HG03103 (cell line): ENCODE results near the gene AKAP12.

ENCODE experiments used
- ATAC-seq: cut with Tn5 transposase; IDR thresholded peaks from one replicate; pipeline ENCODE4 v1.9.1; 2021; ENCODE audit warnings: low read depth; ENCODE audit not compliant: unreplicated experiment

The AKAP12 gene

DNA sequence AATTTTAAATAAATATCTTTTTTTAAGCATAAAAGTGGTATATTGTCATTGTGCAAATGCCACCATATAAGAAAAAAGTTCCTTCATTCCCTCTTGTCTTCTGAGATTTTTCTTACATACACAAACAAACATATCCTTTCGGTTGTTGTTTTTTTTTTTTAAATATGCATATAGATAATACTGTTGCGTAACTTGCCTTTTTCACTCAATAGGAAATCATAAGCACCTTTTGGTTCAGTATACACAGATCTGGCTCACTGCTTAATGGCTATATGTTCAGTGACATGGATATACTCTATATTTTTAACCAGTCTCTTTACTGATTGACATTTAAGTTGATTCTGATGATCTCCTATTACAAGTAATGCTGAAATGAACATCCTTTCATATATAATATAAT is 40.1 kb downstream of the AKAP12 start:
- no peak for ATAC-seq

DNA sequence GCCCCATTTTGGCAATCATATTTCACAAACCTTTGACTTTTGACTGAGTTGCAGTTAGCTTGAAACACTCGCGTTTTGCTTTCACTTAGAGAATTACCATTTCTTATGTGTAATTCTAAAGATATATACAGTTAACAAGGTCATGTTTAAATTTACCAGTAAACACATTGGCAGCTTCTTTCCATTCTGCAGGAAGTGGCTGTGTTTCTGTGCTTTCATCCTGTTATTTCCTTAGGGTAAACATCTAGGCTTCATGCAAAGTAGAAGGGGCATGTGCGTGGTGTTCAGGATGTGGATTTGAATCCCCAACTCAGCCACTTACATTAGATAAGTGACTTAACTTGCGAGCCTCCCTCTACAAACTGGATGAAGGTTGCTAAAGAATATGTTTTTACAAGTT is 41.1 kb downstream of the AKAP12 start:
- ATAC-seq: no peak

DNA sequence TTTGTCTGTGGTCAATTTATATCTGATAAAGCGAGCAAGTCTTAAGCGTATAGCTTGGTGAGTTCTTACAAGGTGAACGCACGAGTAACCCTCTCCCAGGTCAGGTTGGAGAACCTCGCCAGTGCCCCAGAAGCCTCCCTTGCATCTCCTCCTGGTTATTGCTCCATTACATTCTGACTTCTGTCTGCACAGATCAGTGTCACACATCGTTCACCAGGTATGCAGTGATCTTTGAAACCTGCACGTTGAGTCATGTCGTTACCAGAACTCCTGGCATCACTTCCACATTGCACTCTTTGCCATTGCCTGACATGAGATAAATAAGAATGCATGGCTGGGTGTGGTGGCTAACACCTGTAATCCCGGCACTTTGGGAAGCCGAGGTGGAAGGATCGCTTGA is 44.2 kb downstream of the AKAP12 start:
- peak; percentile 74 for ATAC-seq

DNA sequence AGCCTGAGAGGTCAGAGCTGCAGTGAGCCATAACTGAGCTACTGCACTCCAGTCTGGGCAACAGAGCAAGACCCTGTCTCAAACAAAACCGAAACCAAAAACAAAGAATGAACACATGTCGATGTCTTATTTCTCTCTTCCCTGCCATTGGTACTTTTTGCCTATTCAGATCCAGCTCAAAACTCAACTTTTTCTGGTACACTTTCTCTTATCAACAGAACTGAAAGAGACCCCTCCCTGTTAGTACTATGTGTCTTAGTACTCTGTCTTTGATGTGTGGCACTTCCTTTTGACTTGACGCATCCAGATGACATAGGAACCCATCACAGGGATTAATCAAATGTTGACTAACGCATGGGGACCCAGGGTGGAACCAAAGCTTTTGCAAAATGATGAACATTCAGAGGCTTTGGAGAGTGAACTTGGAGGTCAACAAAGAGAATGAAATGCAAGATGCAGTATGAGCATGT is 44.8 kb downstream of the AKAP12 start:
- no peak for ATAC-seq

DNA sequence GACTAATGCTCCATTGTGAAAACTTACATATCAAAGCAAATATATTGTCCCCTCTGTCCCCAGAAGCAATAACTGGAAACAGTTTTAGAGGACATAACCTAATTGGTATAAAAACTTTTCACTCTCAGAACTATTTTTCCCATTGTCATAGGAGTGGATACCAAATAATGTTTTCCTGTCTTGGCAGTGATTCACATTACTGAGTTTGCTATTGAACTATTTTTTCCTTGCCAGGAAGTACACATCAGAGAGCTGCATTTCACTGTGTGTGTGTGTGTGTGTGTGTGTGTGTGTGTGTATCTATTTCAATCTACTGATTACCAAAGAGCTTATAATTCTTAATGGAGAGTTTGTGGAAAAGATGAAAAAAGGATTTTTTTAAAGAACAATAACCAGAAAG is 45.4 kb downstream of the AKAP12 start:
- no peak for ATAC-seq

DNA sequence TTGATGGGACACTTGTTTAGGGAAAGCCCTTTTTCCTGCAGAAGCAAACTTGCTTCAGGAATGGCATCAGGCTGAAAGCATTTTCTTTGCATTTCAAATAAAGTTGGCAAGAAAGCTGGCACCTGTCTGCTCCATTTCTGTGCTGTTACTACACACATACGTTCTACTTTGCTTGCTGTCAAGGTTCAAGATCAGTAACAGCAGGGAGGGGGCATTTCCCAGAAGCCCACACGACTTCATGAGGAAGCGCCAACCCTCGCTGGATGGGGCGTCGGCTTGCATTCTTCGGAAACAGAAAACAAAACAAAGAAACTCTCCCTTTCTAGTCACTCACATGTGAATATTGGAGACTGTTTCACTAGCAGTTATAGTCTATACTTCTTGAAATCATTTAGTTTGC is 46.4 kb downstream of the AKAP12 start:
- ATAC-seq: no peak

DNA sequence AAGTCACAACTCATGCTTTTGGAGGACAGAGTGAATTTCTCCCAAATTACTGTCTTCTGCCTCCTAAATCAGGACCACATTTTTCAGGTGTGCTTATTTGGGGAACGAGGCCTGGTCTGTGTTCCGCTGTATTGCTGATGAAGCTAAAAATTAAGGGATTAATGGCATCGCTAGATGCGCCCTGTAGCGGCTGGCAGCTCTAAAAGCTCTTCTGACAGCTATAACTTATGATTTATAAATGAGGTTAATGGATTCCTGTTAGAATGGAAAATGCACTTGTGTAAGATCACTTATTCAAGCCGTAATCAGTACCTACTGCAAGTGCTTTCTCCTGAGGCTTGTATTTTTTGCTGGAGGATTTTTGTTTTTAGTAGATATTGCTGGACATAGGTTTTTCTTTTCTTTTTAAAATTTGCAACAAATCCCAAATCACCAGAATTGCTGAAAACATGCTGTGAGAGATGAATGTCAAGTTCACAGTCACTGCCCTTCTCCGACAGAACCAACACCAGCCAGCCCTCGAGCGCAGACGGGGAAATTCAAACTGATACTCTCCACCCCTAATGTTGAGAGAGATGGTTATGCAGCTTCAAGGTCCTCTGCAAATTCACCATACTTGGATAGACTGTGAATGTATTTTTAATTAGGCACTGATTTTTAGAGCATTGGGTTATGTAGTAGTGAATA is 49.1 kb downstream of the AKAP12 start:
- no peak for ATAC-seq

DNA sequence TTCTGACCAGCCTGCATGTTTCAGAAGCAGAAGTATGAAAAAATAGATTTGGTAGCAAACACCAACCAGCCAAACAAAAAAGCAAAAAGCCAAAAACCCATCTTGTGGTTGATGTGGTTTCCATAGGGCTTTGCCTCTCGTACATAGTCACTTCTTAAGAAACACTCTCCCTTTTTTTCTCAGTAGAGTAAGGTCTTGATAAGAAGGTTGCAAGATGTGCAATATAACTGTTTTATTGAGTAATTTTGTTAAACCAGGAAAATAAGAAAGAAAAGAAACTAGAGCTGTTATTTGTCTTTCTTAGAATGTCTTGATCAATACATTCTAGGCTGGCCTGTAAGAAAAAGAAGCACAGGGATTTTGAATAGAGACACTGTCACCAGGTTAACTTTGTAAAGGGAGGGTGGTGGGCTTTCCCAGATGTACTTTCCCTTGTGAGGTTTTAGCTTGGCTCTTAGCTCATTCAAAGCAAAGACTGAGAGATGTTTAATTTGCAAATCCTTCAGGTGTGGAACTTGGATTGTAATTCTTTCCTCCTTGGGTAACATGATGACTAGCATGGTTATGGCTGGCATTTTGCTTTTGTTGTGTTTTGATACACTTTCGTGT is 49.7 kb downstream of the AKAP12 start:
- ATAC-seq: no peak

DNA sequence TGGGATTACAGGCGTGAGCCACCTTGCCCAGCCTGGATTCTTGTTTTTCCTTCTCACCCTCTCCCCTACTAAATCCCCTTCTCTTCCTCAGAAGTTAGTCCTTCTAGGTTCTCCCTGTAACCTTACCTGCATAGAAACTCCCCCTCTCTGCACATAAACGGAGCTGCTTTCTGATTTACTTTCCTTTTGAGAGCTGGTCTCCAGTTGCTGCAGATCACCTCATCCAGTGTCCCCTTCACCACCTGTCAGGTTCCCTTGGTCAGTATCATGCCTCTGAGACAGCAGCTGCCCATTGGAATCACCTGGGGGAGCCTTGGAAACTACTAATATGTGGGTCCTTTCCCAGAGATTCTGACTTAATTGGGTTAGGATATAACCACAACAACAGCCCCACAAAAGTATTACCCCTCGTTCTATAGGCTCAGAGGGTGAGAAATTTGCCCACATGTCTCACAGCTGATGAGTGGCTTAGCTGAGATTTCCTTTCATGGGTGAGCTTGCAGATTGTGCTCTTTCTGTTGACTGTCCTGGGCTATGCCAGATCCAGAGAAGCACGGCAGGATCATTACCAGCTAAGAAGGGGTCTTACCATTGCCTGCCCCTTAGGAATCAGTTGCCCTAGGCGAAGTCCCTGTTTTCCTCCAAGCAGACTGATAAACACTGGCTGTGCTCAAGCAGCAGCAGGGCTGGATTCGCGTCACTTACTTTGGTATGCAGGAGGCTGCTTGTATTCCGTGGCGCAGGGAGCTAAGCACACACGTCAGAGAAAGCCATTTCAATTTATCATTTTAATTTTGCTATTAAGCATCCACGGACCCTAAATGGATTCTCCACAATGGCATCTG is 51.3 kb downstream of the AKAP12 start:
- no peak for ATAC-seq

DNA sequence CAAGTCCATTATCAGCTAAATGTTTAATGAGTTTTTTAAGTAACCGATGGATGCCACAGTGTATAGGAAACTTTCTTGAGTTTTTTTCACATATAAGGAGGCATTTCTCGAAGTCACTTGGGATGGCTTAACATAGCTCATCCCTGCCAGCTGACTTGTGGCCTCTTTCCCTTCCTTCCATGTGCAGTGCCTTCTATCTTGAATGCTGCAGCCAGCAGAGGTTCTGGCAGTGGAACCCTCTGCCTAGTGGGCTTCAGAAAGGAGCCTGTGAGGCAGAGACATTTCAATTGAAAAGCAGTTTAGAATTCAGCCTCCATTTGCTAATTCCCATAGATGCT is 51.9 kb downstream of the AKAP12 start:
- ATAC-seq: no peak

DNA sequence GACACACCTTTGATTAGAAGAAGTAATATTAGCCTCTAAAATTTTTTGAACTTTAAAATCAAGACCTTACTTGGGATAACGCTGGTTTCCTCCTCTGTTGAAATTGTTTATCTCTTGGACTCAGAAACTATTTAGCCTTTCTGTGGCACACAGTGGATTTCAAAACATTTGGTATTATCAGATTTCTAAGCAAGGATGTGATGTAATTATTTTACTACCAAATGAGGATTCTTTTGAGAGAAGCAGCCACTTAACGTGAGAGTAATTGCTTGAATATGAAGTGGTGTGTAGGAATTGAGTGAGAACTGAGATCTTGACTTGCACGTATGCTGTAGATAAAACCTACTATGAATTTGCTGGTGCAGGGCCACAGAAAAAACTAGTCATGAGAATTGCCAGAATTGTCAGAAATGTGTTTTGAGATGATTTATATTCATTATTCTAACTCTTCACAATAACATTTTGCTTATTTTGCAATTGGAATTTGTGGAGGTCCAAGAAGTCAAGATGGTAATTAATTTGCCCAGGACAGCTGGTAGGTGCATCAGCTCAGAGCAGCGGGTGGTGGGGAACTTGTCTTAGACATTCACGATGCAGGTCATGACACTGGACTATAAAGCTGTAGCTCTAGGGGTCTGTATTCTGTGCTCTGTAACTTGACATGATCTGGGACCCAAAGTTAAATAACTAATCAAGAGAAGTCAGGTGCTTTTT is 53.4 kb downstream of the AKAP12 start:
- no peak for ATAC-seq

DNA sequence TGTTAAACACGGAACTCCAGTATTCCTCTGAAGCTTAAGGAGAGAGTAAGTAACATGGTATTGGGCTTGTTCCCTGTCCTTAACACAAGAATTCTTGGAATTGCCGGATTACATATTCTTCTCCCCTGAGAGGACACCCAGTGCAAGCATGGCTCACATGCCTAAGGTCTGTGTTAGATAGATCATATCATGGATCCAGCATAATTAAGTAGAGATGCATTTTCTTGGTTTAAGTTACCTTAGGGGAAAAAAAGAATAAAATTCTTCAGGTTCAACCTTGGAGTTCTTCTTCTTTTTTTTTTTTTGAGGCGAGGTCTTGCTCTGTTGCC is 53.9 kb downstream of the AKAP12 start:
- ATAC-seq: no peak

DNA sequence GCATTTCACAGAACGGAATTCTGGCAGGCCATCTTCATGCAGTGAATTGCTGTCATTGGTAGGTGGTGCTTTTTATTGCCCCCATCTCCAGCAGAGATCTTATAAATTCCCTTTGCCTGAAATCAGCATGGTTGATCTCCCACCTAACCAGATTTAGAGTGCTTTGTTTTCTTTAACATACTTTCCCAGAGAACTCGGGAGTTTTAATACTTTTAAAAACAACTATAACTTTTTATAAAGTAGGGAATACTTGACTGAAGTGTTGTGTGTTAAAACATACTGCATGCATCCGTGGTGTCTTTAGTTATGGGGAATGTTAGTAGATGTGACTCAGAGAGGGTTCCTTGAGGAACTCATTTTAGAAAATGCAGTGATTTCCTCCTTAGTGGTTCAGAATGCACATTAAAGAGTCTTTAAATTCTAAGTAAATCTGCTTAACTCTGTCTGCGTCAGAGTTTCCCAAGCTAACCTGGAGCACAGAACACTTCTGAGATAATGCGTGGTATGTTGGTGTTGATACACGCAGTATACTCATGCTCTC is 54.9 kb downstream of the AKAP12 start:
- no peak for ATAC-seq

DNA sequence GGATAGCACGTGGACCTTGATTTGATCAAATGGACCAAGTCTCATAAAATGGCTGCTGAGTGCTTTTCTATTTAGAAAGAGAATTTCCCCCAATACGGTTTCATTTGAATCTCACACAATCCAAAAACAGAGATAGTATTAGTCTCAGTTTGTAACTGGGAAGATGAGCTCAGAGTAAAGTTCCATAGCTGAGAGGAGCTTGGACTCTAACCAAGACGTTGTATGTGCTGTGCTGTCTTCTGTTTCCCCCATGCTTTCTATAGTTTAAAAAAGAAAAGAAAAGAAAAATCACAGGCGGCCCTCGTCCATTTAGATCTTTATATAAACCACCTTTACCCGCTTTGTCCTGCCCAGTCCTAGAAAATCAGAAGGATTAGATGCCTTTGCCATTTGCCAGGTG is 58.1 kb downstream of the AKAP12 start:
- ATAC-seq: no peak

DNA sequence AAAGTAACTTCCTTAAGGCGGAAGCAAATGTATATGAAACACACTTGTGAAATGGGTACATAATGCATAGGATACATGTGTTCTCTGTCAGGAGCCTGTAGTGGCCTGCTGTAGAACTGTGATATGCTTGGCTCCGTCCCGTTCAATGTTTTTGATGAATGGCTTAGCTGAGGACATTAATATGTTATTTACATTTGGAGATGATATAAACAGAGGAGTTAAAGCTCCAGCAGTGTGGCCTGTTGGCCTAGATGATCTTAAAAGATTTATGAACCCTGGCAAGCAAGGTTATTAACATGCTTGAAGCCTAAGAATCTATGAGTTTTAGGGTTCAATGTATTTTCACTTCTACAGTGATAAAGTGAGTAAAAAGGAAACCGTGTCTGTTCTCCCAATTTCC is 59.2 kb downstream of the AKAP12 start:
- ATAC-seq: no peak

DNA sequence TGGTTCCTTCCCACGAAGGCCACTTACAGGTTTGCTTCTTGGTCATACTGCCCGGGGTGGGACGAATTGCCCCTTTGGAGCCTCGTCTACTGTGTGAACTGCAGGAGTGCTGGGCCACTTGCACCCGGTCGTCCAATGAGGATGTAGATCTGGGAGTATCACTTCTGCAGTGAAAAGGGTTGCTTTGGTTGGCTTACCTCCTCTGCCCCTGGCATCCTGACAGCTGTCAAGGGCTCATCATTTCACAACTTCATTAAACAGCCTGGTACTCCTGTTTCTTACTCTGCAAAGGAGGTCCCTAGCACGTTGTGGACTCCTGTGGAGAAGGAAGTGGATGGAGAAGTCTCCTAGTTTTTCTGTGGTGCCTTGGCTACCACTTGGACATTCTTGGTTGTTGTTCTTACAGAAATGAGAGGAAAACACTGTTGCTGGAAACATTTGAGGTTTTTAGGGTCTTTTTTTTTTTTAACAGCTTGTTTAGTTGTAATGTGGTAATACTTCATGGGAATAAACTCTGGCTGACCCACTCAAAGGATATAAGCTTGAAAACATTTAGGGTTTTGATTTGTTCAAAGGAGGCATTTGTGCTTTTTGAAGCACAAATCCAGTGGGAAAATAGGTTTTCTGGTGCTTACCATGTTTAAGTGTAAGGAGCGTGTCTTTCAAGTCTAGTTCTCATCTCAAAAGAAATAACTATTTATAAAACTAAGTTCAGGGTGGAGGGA is 60.7 kb downstream of the AKAP12 start:
- ATAC-seq: no peak

DNA sequence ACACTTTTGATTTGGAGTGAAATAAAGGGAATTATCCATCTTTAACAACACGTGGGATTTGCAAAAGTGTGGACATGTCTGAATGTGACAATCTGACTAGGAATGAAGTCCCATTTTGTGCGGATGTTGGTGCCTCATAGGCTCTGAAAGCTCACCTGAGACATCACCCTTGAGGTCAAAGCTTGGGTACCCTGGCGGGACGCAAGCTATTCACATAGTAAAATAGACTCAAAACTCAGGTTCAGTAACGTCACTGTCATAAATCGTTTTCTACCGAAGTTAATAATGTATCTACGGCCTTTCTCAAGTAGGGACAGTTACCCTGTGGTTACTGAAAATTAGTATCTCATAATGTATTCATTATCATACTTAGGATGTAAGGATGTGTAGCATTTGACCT is 61.8 kb downstream of the AKAP12 start:
- no peak for ATAC-seq

DNA sequence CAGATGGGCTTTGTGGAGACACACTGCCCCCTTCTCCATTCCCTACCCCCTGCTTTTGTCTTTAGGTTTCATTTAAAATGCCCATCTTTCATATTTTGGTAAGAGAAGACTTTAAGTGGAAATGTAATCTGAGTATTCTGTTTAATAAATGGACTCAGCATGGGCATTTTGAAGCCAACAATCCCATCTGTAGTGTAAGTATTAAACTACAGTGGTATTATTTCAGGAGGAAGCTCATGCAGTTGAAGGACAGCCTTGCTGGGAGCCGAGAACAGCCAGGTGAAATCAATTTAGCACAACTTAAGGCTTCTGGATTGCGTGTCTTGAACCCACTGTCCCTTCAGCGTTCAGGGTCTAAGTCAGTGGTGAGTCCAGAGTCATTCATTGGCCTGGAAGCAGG is 63.5 kb downstream of the AKAP12 start:
- no peak for ATAC-seq

DNA sequence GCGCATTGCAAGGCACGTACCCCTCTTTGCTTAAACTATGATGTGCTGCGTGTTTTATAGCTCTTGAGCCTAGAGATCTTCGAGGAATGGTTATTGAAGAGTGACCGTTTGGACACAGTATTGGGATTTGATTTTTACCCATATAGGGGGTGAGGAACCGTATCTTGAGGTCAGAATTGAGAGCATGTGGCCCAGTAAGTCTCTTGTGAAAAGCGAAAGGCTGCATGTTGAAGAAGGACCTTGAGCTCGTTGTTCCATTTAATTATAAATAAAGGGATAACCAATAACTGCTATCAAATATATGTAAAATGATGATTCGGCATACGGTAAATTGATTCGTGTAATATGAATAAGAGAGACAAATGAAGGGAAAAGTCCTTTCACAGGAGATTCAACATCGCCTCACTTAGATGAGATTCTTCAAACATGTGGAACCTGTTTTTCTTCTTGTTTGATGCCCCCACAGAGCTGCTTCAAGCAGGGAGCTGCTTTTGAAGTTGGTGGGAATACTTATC is 66.6 kb downstream of the AKAP12 start:
- ATAC-seq: no peak

DNA sequence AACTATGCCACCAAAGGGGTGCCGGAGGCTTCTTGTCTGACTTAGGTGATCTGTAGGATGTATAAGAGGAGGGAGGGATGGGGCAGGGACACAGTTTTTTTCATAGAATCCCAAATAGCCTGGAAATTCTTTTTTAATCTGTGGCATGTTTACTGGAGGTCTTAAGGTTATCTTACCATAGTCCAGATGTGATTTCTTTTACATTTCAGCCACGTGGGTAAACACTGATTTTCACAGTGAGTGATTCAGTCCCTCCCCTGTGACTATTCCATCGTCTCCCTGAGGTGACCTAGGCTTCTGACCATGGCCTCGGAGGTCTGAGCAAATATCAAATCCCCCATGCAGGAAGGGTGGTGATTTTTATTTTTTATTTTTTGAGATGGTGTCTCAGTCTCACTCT is 67.7 kb downstream of the AKAP12 start:
- ATAC-seq: no peak
